Gastrocnemius medialis (tissue), 4 donors: Measurements from ENCODE around the gene AMBRA1.

ENCODE experiments used
- POLR2A ChIP-seq, 2 donors: fragments of 450-650 bp; IDR thresholded peaks; one replicate each; pipeline ENCODE4 v1.6.1; 2017; ENCODE audit warnings: antibody characterized with exemption in 2 of 2, mild to moderate bottlenecking in 2 of 2, moderate library complexity in 2 of 2
- TF ChIP-seq, protein P1 (sequence below), 5 experiments: fragments of 450-650 bp in 3 of 5; fragments of 200-600 bp in 2 of 5; sonication (generic) in 2 of 5; IDR thresholded peaks in 4 of 5; conservative IDR thresholded peaks in 1 of 5; 1 replicate in 4 of 5; 2 replicates in 1 of 5; pipeline ENCODE4 v1.5.1; 2016 to 2019; ENCODE audit warnings: antibody characterized with exemption in 5 of 5, mild to moderate bottlenecking in 3 of 5, moderate library complexity in 3 of 5

DNA sequence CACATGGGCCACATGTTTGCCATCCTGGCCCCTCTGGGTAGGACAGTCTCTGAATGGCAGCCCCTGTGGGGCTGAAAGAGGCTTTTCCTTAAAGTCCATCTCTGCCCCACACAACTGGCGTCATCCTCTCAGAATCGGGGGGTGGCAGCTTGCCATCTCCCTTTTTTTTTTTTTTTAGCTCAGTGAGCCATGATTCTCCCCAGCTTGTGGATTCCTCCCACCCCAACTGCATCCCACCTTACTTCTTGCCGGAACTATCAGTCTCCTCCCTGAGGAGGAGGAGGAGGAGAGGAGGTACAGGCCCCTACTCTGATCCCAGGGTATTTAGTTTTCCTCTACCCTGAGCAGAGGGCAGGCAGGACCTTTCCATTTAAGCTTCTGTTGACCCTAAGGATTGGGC, 243.1 kb downstream of the AMBRA1 start:
- TF ChIP-seq, protein P1, sequence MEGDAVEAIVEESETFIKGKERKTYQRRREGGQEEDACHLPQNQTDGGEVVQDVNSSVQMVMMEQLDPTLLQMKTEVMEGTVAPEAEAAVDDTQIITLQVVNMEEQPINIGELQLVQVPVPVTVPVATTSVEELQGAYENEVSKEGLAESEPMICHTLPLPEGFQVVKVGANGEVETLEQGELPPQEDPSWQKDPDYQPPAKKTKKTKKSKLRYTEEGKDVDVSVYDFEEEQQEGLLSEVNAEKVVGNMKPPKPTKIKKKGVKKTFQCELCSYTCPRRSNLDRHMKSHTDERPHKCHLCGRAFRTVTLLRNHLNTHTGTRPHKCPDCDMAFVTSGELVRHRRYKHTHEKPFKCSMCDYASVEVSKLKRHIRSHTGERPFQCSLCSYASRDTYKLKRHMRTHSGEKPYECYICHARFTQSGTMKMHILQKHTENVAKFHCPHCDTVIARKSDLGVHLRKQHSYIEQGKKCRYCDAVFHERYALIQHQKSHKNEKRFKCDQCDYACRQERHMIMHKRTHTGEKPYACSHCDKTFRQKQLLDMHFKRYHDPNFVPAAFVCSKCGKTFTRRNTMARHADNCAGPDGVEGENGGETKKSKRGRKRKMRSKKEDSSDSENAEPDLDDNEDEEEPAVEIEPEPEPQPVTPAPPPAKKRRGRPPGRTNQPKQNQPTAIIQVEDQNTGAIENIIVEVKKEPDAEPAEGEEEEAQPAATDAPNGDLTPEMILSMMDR (IDR thresholded peaks at IDR 0.05 in 4 of 5, conservative IDR thresholded peaks at IDR 0.05 in 1 of 5), result no peak
- TF ChIP-seq POLR2A (IDR thresholded peaks at IDR 0.05), result no peak
